ENCODE measurements around the gene XXYLT1. TPM values are rescaled to one million over a fixed set of nuclear protein-coding genes. Genes with fewer than 3 reads are reported as not detected.

XXYLT1 gene
- total RNA-seq, 1 experiment from 2014 or later, result 23.4 TPM

DNA sequence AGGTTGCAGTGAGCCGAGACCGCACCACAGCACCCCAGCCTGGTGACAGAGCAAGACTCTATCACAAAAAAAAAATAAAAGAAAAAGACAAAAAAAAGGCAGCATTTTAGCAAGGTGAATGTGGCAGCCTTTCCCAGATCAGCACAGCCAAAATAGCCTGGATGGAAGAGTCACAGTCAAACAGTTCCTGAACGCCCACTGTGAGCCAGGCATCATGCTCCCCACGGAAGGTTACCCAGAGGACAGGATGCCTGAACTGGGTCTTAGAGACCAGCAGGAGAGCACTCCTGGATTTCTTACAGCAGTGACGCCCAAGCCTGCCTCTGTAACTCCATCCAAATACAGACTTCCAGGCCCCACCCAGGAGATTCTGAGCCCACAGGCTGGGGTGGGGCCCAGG, 4.5 kb downstream of the XXYLT1 start:
- TF ChIP-seq FOXK1 (CRISPR knock-in tag; IDR thresholded peaks at IDR 0.05) (no peak), FOXP1 (CRISPR knock-in tag; IDR thresholded peaks at IDR 0.05; ENCODE audit: borderline replicate concordance) (no peak), GTF2I (CRISPR knock-in tag; conservative IDR thresholded peaks at IDR 0.05) (no peak), SP1 (CRISPR knock-in tag; conservative IDR thresholded peaks at IDR 0.05) (no peak), SMAD3 (CRISPR knock-in tag; IDR thresholded peaks at IDR 0.05; ENCODE audit: borderline replicate concordance) (no peak), TEAD1 (CRISPR knock-in tag; IDR thresholded peaks at IDR 0.05) (no peak)
- TF ChIP-seq, protein P1, sequence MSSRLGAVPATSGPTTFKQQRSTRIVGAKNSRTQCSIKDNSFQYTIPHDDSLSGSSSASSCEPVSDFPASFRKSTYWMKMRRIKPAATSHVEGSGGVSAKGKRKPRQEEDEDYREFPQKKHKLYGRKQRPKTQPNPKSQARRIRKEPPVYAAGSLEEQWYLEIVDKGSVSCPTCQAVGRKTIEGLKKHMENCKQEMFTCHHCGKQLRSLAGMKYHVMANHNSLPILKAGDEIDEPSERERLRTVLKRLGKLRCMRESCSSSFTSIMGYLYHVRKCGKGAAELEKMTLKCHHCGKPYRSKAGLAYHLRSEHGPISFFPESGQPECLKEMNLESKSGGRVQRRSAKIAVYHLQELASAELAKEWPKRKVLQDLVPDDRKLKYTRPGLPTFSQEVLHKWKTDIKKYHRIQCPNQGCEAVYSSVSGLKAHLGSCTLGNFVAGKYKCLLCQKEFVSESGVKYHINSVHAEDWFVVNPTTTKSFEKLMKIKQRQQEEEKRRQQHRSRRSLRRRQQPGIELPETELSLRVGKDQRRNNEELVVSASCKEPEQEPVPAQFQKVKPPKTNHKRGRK (CRISPR knock-in tag; IDR thresholded peaks at IDR 0.05; ENCODE audit: borderline replicate concordance), result no peak
- TF ChIP-seq, protein P2, sequence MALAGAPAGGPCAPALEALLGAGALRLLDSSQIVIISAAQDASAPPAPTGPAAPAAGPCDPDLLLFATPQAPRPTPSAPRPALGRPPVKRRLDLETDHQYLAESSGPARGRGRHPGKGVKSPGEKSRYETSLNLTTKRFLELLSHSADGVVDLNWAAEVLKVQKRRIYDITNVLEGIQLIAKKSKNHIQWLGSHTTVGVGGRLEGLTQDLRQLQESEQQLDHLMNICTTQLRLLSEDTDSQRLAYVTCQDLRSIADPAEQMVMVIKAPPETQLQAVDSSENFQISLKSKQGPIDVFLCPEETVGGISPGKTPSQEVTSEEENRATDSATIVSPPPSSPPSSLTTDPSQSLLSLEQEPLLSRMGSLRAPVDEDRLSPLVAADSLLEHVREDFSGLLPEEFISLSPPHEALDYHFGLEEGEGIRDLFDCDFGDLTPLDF (CRISPR knock-in tag; IDR thresholded peaks at IDR 0.05), result no peak
- TF ChIP-seq, protein P3, sequence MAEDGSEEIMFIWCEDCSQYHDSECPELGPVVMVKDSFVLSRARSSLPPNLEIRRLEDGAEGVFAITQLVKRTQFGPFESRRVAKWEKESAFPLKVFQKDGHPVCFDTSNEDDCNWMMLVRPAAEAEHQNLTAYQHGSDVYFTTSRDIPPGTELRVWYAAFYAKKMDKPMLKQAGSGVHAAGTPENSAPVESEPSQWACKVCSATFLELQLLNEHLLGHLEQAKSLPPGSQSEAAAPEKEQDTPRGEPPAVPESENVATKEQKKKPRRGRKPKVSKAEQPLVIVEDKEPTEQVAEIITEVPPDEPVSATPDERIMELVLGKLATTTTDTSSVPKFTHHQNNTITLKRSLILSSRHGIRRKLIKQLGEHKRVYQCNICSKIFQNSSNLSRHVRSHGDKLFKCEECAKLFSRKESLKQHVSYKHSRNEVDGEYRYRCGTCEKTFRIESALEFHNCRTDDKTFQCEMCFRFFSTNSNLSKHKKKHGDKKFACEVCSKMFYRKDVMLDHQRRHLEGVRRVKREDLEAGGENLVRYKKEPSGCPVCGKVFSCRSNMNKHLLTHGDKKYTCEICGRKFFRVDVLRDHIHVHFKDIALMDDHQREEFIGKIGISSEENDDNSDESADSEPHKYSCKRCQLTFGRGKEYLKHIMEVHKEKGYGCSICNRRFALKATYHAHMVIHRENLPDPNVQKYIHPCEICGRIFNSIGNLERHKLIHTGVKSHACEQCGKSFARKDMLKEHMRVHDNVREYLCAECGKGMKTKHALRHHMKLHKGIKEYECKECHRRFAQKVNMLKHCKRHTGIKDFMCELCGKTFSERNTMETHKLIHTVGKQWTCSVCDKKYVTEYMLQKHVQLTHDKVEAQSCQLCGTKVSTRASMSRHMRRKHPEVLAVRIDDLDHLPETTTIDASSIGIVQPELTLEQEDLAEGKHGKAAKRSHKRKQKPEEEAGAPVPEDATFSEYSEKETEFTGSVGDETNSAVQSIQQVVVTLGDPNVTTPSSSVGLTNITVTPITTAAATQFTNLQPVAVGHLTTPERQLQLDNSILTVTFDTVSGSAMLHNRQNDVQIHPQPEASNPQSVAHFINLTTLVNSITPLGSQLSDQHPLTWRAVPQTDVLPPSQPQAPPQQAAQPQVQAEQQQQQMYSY (CRISPR knock-in tag; IDR thresholded peaks at IDR 0.05), result no peak
- TF ChIP-seq, protein P4, sequence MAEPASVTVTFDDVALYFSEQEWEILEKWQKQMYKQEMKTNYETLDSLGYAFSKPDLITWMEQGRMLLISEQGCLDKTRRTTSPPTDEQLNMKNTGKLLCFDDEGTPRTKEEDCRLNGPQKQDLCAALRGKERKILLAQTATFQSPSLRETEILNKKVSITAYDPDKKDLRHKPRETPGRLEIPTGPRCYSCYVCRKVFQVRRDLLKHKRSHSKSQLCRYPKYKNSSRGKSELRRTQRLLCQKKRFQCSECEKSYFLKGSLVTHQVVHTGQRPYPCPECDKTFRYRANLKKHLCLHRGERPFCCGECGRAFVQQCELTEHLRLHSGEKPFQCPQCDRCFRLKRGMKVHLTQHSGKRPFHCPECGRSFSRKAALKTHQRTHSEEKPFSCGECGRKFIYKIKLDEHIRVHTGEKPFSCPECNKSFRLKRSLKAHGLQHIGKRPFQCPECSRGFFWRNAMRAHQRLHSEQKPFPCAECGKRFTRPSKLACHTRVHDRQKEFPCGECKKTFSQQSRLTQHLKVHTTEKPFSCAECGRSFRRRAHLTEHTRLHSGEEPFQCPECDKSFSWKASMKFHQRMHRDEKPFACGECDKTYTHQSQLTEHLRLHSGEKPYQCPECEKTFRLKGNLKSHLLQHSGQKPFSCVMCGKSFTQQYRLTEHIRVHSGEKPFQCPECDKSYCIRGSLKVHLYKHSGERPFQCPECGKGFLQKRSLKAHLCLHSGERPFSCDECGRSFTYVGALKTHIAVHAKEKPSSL (CRISPR knock-in tag; conservative IDR thresholded peaks at IDR 0.05), result no peak
- TF ChIP-seq, protein P5, sequence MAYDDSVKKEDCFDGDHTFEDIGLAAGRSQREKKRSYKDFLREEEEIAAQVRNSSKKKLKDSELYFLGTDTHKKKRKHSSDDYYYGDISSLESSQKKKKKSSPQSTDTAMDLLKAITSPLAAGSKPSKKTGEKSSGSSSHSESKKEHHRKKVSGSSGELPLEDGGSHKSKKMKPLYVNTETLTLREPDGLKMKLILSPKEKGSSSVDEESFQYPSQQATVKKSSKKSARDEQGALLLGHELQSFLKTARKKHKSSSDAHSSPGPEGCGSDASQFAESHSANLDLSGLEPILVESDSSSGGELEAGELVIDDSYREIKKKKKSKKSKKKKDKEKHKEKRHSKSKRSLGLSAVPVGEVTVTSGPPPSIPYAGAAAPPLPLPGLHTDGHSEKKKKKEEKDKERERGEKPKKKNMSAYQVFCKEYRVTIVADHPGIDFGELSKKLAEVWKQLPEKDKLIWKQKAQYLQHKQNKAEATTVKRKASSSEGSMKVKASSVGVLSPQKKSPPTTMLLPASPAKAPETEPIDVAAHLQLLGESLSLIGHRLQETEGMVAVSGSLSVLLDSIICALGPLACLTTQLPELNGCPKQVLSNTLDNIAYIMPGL (CRISPR knock-in tag; IDR thresholded peaks at IDR 0.05), result no peak
- CTCF ChIA-PET, result no interaction called here
- Mint-ChIP-seq H3K27ac (no peak overlapping the region), H3K9me3 (no peaks in the 10 kb centered on the region), H3K4me3 (no peak overlapping the region), H3K27me3 (ENCODE audit: low read depth) (no peaks in the 10 kb centered on the region), H3K36me3 (peaks cover 7% of the 10 kb centered on the region), H3K4me1 (peaks cover 34% of the 10 kb centered on the region)
- POLR2A ChIA-PET, result no interaction called here
- DNase-seq (ENCODE audit: low spot score) (no peak), ATAC-seq (no peak)

DNA sequence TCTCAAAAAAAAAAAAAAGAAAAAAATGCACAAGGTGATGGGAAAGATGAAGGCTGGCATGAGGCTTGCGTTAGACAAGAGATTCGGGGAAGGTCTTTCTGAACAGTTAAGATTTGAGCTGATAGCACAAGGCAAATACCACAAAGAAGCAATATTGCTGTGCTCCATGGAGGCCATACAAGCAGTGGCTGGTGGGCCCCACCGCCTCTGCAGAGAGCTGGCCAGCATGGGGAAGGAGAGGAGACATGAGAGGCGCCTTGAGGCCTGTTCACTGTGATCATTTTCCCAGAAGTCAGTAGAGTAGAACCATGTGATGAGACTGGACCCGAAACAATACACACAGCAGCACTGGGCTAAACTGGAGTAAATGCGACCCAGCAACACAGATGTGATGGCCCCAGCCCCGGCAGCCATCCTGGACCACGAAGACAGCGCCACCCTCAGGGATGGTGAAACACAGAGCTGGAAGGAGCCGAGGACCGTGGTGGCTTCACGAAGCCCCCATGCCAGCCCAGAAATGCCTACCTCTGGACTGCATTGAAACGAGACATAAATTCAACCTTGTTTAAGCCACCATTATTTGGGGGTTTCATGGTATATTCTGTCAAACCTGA, 5.5 kb downstream of the XXYLT1 start:
- H3K27me3 Mint-ChIP-seq (ENCODE audit: low read depth), result no peaks in the 10 kb centered on the region
- ChIA-PET CTCF (interaction anchor here (0.5 to 2.2 kb wide), 5 partner anchors 12 to 583 kb away, joined by 3 to 8 read pairs (median 3); no protein-coding TSS in a partner anchor), POLR2A (interaction anchor here (1.4 kb wide), 1 partner anchor 278 kb away, joined by 3 read pairs; the partner anchor contains the start of gene PPP1R2)
- TF ChIP-seq, protein P6, sequence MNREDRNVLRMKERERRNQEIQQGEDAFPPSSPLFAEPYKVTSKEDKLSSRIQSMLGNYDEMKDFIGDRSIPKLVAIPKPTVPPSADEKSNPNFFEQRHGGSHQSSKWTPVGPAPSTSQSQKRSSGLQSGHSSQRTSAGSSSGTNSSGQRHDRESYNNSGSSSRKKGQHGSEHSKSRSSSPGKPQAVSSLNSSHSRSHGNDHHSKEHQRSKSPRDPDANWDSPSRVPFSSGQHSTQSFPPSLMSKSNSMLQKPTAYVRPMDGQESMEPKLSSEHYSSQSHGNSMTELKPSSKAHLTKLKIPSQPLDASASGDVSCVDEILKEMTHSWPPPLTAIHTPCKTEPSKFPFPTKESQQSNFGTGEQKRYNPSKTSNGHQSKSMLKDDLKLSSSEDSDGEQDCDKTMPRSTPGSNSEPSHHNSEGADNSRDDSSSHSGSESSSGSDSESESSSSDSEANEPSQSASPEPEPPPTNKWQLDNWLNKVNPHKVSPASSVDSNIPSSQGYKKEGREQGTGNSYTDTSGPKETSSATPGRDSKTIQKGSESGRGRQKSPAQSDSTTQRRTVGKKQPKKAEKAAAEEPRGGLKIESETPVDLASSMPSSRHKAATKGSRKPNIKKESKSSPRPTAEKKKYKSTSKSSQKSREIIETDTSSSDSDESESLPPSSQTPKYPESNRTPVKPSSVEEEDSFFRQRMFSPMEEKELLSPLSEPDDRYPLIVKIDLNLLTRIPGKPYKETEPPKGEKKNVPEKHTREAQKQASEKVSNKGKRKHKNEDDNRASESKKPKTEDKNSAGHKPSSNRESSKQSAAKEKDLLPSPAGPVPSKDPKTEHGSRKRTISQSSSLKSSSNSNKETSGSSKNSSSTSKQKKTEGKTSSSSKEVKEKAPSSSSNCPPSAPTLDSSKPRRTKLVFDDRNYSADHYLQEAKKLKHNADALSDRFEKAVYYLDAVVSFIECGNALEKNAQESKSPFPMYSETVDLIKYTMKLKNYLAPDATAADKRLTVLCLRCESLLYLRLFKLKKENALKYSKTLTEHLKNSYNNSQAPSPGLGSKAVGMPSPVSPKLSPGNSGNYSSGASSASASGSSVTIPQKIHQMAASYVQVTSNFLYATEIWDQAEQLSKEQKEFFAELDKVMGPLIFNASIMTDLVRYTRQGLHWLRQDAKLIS (CRISPR knock-in tag; IDR thresholded peaks at IDR 0.05; ENCODE audit: borderline replicate concordance), result no peak
- no peak for TF ChIP-seq ZNF232 (CRISPR knock-in tag; IDR thresholded peaks at IDR 0.05)
- TF ChIP-seq ETV6 (CRISPR knock-in tag; IDR thresholded peaks at IDR 0.05), result no peak
- TF ChIP-seq, protein P4 (CRISPR knock-in tag; conservative IDR thresholded peaks at IDR 0.05), result no peak
- TF ChIP-seq, protein P7, sequence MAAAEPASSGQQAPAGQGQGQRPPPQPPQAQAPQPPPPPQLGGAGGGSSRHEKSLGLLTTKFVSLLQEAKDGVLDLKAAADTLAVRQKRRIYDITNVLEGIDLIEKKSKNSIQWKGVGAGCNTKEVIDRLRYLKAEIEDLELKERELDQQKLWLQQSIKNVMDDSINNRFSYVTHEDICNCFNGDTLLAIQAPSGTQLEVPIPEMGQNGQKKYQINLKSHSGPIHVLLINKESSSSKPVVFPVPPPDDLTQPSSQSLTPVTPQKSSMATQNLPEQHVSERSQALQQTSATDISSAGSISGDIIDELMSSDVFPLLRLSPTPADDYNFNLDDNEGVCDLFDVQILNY (CRISPR knock-in tag; IDR thresholded peaks at IDR 0.05), result no peak

More for the DNA sequence above, 5.5 kb downstream of the XXYLT1 start:
- Mint-ChIP-seq H3K27ac (no peak overlapping the region), H3K36me3 (peaks cover 7% of the 10 kb centered on the region), H3K4me1 (peaks cover 42% of the 10 kb centered on the region), H3K9me3 (no peaks in the 10 kb centered on the region), H3K4me3 (no peak overlapping the region)
- DNase-seq (ENCODE audit: low spot score) (no peak), ATAC-seq (no peak)

Measured in WTC11 (cell line).